Activated naive CD4-positive, alpha-beta T cell treated with anti-CD3 and anti-CD28 coated beads for 36 hours (primary cell): Measurements from ENCODE around the gene ACSL6. TPM values are rescaled to one million over a fixed set of nuclear protein-coding genes. Genes with fewer than 3 reads are reported as not detected.
"Not testable (repeated sequence)": the region's sequence is repeated elsewhere in the genome, so short reads cannot be mapped to it uniquely, and the experiment has no call there.

Source experiments
- CTCF ChIA-PET: fragments of 350-600 bp; sonication (Branson Sonifier 250); formaldehyde crosslinking; loops from one replicate; lab custom pipeline; 2021; ENCODE audit warnings: antibody characterized with exemption; lab: Charles Lee
- DNase-seq: peaks from one replicate; pipeline ENCODE4 v3.0.0-alpha.2; 2020
- H3K27ac Mint-ChIP-seq: one replicate; pipeline ENCODE4 v1.8.0; 2021; ENCODE audit warnings: mild to moderate bottlenecking, mixed read lengths
- H3K27me3 Mint-ChIP-seq: one replicate; pipeline ENCODE4 v1.8.0; 2021; ENCODE audit warnings: low read depth, mixed read lengths
- H3K36me3 Mint-ChIP-seq: one replicate; pipeline ENCODE4 v1.8.0; 2021; ENCODE audit warnings: low read depth, mixed read lengths
- H3K4me1 Mint-ChIP-seq: one replicate; pipeline ENCODE4 v1.8.0; 2021; ENCODE audit warnings: low read depth, mixed read lengths
- H3K4me3 Mint-ChIP-seq: one replicate; pipeline ENCODE4 v1.8.0; 2021; ENCODE audit warnings: mild to moderate bottlenecking, moderate library complexity, mixed read lengths
- H3K9me3 Mint-ChIP-seq: one replicate; pipeline ENCODE4 v1.8.0; 2021; ENCODE audit warnings: mixed read lengths
- intact Hi-C: fragments of 100-400 bp; cut with micrococcal nuclease; formaldehyde crosslinking; loops from one replicate; pipeline ENCODE4 v1.15.1; 2023
- total RNA-seq, 2 experiments: library from RNA; stranded (reverse); gene quantifications; one replicate each; pipeline ENCODE4 v1.2.3, GENCODE V29; 2021

Gene ACSL6
- total RNA-seq, 2 experiments from 2014 or later = 1.2 to 2.4 TPM

GRCh38 chr5:131932235-131932634 lies 79.2 kb downstream of the ACSL6 start:
- peaks cover 4% of the 10 kb centered on the region for H3K4me1 Mint-ChIP-seq
- H3K4me3 Mint-ChIP-seq = no peak overlapping the region
- H3K36me3 Mint-ChIP-seq = peaks cover 3% of the 10 kb centered on the region
- peaks cover 29% of the 10 kb centered on the region for H3K9me3 Mint-ChIP-seq
- no peak for DNase-seq
- CTCF ChIA-PET = interaction anchor here (0.6 kb wide), 1 partner anchor 75 kb away, joined by 3 read pairs; no protein-coding TSS in a partner anchor
- intact Hi-C loops = no loop called here
- H3K27me3 Mint-ChIP-seq = no peaks in the 10 kb centered on the region
- no peak overlapping the region for H3K27ac Mint-ChIP-seq

- Mint-ChIP-seq H3K36me3 (peaks cover 3% of the 10 kb centered on the region), H3K4me3 (no peak overlapping the region), H3K27ac (no peak overlapping the region), H3K4me1 (no peaks in the 10 kb centered on the region), H3K27me3 (no peaks in the 10 kb centered on the region), H3K9me3 (peaks cover 38% of the 10 kb centered on the region)
- DNase-seq = no peak
- intact Hi-C loops = no loop called here
- CTCF ChIA-PET = no interaction called here
These were observed 82.5 kb downstream of the ACSL6 start for GRCh38 chr5:131928957-131929356.

GRCh38 chr5:131926168-131926567 lies 85.3 kb downstream of the ACSL6 start:
- CTCF ChIA-PET = no interaction called here
- H3K36me3 Mint-ChIP-seq = no peaks in the 10 kb centered on the region

GRCh38 chr5:131916481-131916880 lies 95.0 kb downstream of the ACSL6 start:
- intact Hi-C loops = no loop called here
- CTCF ChIA-PET = no interaction called here
- no peak for DNase-seq
- H3K9me3 Mint-ChIP-seq = no peaks in the 10 kb centered on the region
- H3K4me3 Mint-ChIP-seq = no peak overlapping the region
- no peak overlapping the region for H3K27ac Mint-ChIP-seq
- H3K36me3 Mint-ChIP-seq = no peaks in the 10 kb centered on the region
- H3K4me1 Mint-ChIP-seq = no peaks in the 10 kb centered on the region
- no peaks in the 10 kb centered on the region for H3K27me3 Mint-ChIP-seq

More at GRCh38 chr5:131926168-131926567, 85.3 kb downstream of the ACSL6 start:
- Mint-ChIP-seq H3K9me3 (peaks cover 38% of the 10 kb centered on the region), H3K27me3 (no peaks in the 10 kb centered on the region), H3K4me1 (no peaks in the 10 kb centered on the region), H3K27ac (no peak overlapping the region), H3K4me3 (no peak overlapping the region)
- DNase-seq = no peak
- intact Hi-C loops = no loop called here

GRCh38 chr5:131914472-131914871 lies 97.0 kb downstream of the ACSL6 start:
- Mint-ChIP-seq H3K4me1 (no peaks in the 10 kb centered on the region), H3K36me3 (no peaks in the 10 kb centered on the region), H3K27ac (no peak overlapping the region), H3K9me3 (no peaks in the 10 kb centered on the region), H3K4me3 (no peak overlapping the region), H3K27me3 (no peaks in the 10 kb centered on the region)
- DNase-seq = no peak
- intact Hi-C loops = no loop called here
- CTCF ChIA-PET = interaction anchor here (0.6 kb wide), 1 partner anchor 58 kb away, joined by 7 read pairs; no protein-coding TSS in a partner anchor

- CTCF ChIA-PET = no interaction called here
- Mint-ChIP-seq H3K36me3 (no peaks in the 10 kb centered on the region), H3K4me3 (no peak overlapping the region), H3K27me3 (no peaks in the 10 kb centered on the region), H3K27ac (no peak overlapping the region), H3K9me3 (no peaks in the 10 kb centered on the region), H3K4me1 (no peaks in the 10 kb centered on the region)
- no peak for DNase-seq
- intact Hi-C loops = no loop called here
These were observed 97.9 kb downstream of the ACSL6 start for GRCh38 chr5:131913603-131914002.

GRCh38 chr5:131906668-131907067 lies 104.8 kb downstream of the ACSL6 start:
- H3K4me3 Mint-ChIP-seq = no peak overlapping the region
- peaks cover 32% of the 10 kb centered on the region for H3K9me3 Mint-ChIP-seq
- no peak for DNase-seq
- CTCF ChIA-PET = no interaction called here
- intact Hi-C loops = loop anchor here (1.0 to 10.0 kb wide), 3 partner anchors 52 to 422 kb away; no protein-coding TSS in a partner anchor
- peaks cover 23% of the 10 kb centered on the region for H3K36me3 Mint-ChIP-seq
- H3K27ac Mint-ChIP-seq = peak overlapping the region; percentile 51
- peaks cover 26% of the 10 kb centered on the region for H3K4me1 Mint-ChIP-seq
- H3K27me3 Mint-ChIP-seq = no peaks in the 10 kb centered on the region

- Mint-ChIP-seq H3K9me3 (peaks cover 35% of the 10 kb centered on the region), H3K36me3 (peaks cover 26% of the 10 kb centered on the region), H3K27ac (peak overlapping the region; percentile 46), H3K4me1 (peaks cover 32% of the 10 kb centered on the region)
- H3K4me3 Mint-ChIP-seq, CTCF ChIA-PET, H3K27me3 Mint-ChIP-seq: not testable (repeated sequence)
- intact Hi-C loops = loop anchor here (1.0 to 10.0 kb wide), 2 partner anchors 118 to 417 kb away; no protein-coding TSS in a partner anchor
- peak; percentile 10 for DNase-seq
These were observed 109.2 kb downstream of the ACSL6 start for GRCh38 chr5:131902266-131902665.

Other genes starting within 250 kb of the ACSL6 start
- 10 to 100 TPM; 16.8 to 17.8 TPM for gene FNIP1, start 214.6 kb downstream of the ACSL6 start, total RNA-seq
- 1 to 10 TPM; 1.4 to 1.9 TPM for gene MEIKIN, start 66.0 kb downstream of the ACSL6 start, total RNA-seq
- not detected for gene IL3, start 49.0 kb upstream of the ACSL6 start, total RNA-seq
- gene CSF2, start 62.1 kb upstream of the ACSL6 start, total RNA-seq = under 1 TPM in 1 of 2 experiments, not detected in 1; 0.30 TPM
- gene P4HA2, start 216.2 kb upstream of the ACSL6 start, total RNA-seq = under 1 TPM; 0.47 to 0.74 TPM
- gene PDLIM4, start 246.0 kb upstream of the ACSL6 start, total RNA-seq = not detected